Liver (tissue), 3 donors: ENCODE measurements around the gene ACADSB.

Experiments
- ATF3 ChIP-seq: IDR thresholded peaks from 2 replicates; pipeline ENCODE4 v1.6.1; 2016; ENCODE audit warnings: antibody characterized with exemption
- CTCF ChIP-seq: fragments of 150-350 bp; IDR thresholded peaks from 2 replicates; pipeline ENCODE4 v1.5.1; 2017; ENCODE audit warnings: improper control_type of control experiment, low read depth, low read length; ENCODE audit not compliant: missing input control
- EGR1 ChIP-seq, 2 donors: IDR thresholded peaks; 2 replicates each; pipeline ENCODE4 v1.6.1; 2016 to 2018; ENCODE audit warnings: antibody characterized with exemption in 2 of 2, low read depth in 2 of 2
- HNF4A ChIP-seq, 2 donors: conservative IDR thresholded peaks; 2 replicates each; pipeline ENCODE4 v1.6.1; 2016; ENCODE audit warnings: antibody characterized with exemption in 2 of 2, mild to moderate bottlenecking in 2 of 2
- MAX ChIP-seq: IDR thresholded peaks from 2 replicates; pipeline ENCODE4 v1.6.1; 2016; ENCODE audit warnings: antibody characterized with exemption
- NR2F2 ChIP-seq: IDR thresholded peaks from 2 replicates; pipeline ENCODE4 v1.6.1; 2016; ENCODE audit warnings: antibody characterized with exemption
- RAD21 ChIP-seq, 2 donors: IDR thresholded peaks; 2 replicates each; pipeline ENCODE4 v1.6.1; 2016; ENCODE audit warnings: antibody characterized with exemption in 2 of 2, mild to moderate bottlenecking in 2 of 2
- REST ChIP-seq: IDR thresholded peaks from 2 replicates; pipeline ENCODE4 v1.6.1; 2016; ENCODE audit warnings: antibody characterized with exemption, mild to moderate bottlenecking
- RXRA ChIP-seq, 2 donors: IDR thresholded peaks; 2 replicates each; pipeline ENCODE4 v1.6.1; 2017 to 2018; ENCODE audit warnings: antibody characterized with exemption in 2 of 2, mild to moderate bottlenecking in 1 of 2
- SP1 ChIP-seq: IDR thresholded peaks from 2 replicates; pipeline ENCODE4 v1.6.1; 2018; ENCODE audit warnings: antibody characterized with exemption, mild to moderate bottlenecking
- TAF1 ChIP-seq: conservative IDR thresholded peaks from 2 replicates; pipeline ENCODE4 v1.6.1; 2016; ENCODE audit warnings: antibody characterized with exemption, mild to moderate bottlenecking
- donor health status: healthy.
- donor health status: healthy.

GRCh38 chr10:122998934-122999333, 9.9 kb upstream of the ACADSB start:
- no peak for TF ChIP-seq CTCF
- no peak for TF ChIP-seq SP1
- TF ChIP-seq NR2F2: no peak
- TF ChIP-seq REST: no peak
- no peak for TF ChIP-seq MAX
- no peak for TF ChIP-seq RXRA (IDR thresholded peaks at IDR 0.05)
- TF ChIP-seq ATF3: no peak
- no peak for TF ChIP-seq EGR1 (IDR thresholded peaks at IDR 0.05; ENCODE audit: low read depth in 2 of 2)
- no peak for TF ChIP-seq HNF4A (conservative IDR thresholded peaks at IDR 0.05)
- no peak for TF ChIP-seq RAD21 (IDR thresholded peaks at IDR 0.05)
- TF ChIP-seq TAF1: no peak
